HG02943 (cell line): Measurements from ENCODE around the gene COG4.

ENCODE experiments used
- ATAC-seq: cut with Tn5 transposase; IDR thresholded peaks from one replicate; pipeline ENCODE4 v1.9.1; 2021; ENCODE audit warnings: mild to moderate bottlenecking, low read depth, moderate library complexity; ENCODE audit not compliant: unreplicated experiment

The COG4 gene

DNA sequence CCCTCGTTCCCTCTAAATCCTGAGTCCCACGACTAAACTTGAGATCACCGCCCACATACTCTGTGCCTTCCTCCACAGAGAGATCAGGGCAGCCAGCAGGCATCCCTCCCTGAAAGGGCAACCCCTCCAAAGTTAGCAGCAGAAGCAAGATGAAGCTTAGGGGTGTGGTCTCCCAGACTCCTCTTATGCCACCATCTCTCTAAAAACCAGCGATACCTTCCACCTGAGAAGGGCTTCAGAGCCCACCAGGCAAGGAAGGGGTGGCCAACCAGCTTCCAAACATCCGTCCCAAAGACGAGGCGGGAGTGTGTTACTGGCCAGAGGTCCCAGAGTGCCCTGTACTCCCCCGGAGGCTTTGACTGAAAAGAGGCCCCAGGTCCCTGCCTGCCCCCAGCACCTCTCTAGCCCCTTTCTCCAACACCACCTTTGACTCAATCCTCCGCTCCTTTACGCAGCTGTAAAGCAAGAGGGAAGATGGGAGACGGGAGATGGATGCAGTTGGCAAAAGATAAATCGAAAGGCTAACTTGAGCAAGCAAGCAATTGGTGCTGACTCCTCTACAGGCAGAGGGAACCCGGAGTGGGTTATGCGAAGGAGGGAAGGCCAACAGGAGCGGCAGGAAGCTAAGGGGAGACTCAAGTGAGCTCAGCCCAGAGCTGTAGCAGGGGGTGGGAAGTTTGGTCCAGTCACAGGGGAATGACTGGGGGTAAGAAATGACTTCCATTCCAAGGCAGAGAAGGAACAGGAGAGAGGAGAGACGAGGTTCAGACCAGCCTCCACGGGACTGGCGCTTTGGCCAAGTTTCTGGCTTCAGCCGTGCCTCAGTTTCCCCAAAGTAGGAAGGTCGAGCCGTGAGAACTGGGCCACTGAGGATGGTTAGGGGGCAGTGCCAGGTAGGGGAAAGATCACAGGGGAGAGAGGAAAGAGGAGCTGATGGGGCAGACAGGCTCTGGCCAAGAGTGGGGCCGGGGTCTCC is 85.5 kb downstream of the COG4 start:
- ATAC-seq: no peak

DNA sequence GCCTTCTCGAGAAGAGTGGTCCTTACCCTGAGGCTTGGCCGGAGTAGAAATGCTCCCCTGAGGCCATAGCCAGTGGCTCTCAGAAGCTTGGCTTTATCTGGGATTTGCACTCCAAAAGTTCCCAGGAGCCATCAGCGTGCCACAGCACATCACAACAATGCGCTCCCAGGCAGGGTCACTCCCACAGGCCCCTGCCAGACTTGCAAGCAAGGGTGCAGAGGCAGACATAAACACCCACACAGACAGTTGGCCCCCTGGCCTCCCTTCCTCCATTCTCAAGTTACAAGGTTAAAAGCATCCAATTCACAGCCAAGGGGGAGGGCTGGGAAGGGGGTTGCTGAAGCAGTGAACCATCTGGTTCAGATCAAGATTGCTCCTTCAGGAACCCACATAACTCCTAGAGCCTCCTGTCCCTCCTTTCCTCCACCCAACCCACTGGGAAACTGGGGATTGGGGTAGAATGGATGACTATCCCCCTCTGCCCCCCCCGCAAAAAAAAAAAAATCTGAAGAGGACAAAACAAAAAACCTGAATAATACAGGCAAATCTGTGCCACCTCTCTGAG is 86.3 kb downstream of the COG4 start:
- ATAC-seq: no peak

DNA sequence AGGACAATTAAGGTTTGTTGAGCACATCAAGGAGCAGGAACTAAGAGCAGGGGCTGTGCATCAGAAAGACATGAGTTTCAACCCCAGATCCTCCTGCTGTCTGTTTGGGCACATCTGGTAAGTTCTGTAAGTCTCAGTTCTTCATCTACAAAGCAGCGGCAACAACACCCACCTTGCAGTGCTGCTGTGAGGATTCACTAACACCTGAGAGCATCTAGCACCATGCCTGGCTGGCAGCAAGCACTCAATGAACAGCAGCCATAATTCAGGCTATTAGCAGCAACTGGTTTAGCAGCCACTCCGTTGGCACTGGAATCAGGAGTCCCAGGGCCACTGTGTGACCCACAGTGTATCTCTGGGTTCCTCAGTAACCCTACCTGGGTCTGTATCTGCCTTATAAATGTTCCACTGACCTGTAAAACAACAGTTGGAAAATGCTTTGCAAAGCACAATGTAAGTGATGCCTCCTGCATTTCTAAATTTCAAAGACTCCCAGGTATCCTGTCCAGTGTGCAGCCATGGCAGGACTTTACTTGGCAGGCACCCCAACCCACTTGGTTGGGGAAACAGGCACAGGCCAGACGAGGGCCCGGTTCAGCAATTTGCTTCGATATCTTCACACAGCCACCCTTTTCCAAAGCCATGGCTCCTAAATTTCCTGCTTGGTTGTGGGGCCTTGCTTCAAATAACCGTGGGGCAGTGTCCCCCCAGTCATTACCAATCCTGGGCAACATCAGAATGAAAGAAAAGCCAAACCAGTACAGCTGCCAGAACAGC is 88.7 kb downstream of the COG4 start:
- ATAC-seq: no peak

DNA sequence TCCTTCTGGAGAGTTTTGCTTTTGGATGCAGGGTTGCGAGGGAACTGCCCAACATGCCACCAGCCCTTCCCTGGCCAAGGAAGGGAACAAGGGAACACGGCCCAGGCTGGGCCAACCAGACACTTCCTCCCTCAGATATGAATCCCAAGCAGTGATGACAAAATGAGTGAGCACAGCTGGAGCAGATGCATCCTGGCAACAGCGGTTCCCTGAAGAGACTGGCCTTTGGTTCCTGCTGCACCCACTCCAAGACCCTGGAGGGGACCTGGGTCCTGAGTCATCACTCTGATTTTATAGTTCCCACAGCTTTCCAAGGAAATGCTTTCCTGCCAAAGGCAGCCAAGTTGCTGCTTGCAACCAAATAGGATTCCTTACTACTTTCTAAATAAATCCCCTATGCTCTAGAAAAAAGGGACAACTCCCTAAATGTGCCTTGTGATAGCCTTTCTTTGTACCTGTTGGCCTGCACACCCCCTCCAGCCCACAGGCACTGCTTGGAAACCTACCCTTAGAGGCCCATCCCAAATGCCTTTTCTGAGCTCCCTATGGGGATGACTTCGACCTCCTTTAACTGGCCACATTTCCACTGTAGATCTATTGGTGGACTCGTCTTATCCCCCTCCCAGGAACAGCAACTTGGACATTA is 89.8 kb downstream of the COG4 start:
- ATAC-seq: no peak

DNA sequence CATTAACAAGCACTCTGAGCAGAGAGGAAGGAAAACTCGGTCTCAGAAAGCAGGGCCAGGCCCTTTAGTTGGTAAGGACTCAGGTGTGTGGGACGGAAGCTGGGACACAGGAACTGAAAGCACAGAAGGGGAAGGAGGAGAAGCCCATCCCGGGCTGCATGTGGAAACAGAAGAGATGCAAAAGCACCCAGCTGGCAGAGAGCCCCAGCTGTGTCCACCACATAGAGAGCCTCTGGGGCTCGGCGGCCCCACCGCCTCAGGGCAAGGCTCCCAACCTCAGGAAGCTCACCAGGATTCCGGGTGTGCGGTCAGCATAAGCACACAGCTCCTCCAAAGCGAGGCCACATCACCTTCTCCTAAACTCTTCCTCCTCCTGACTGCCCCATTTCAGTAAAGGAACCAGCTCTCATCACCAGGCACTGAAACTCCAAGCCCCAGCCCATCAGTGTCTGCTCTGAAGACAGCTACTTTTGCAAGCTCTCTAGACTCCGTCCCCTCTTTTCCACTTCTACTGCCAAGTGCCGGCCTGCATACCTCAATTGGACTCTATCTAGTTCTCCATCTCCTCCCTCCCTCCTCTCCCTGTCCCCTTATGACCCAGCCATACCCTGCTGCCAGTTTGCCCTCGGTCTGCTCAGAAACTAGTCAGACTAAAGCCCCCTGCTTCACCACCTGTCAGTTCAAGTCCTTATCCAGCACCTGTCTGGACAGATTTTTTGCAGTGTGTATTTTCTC is 90.5 kb downstream of the COG4 start:
- no peak for ATAC-seq

DNA sequence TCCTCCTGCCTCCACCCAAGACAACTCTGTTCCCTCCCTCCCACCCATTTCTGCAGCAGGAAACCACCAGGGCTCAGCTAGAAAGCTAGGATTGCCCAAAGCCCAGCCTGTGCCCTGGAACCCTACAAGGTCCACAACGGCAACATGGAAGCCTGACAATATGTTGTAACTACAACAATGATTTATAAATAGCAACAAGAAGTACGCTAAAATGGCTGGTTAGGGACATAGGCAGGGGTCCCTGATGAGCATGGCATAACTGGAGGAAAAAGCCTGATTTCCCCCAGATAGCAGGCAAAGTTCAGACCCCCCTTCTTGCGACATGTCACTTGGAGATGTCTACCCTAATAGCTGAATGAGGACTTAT is 91.0 kb downstream of the COG4 start:
- no peak for ATAC-seq

DNA sequence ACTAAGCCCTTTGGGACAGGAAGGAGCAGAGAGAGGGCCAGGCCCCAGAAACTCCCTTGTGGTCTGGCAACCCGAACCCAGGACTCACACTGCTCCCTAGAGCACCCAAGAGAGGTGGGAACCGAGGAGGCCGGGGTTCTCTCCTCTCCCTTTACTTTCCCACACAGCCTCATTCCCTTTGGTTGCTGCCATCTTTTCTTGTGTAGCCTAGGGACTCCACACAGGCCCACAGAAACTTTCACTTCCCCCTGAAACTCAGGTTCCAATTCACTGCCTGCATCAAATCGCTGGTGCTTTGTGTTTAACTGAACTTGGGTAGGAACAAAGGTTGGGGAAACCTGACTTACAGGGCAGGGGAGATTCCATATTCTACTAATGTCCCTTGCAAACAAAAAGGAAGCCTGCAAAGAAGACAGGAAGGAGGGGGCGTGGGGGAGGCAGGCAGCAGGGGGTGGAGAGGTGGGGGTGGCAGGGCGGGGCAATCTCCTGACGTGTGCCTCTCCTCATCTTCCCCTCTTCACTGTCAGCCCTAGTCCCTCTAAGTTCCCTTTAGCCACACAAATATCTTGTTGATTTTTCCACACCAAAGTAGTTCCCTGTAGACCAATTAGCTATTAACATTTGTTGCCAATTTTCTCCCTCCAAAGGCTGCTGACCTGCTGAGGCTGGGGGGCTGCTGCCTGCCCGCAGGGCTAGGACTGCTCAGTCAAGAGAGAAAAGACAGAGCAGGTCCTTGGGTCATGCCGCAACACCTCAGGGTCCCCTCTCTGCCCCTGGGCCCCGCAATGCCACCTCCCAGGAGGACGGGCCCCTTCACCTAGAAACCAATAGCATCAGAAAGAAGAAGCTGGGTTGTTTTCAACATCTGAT is 92.5 kb downstream of the COG4 start:
- peak; percentile 40 for ATAC-seq
